ENCODE data around the gene ZNF280D.

DNA sequence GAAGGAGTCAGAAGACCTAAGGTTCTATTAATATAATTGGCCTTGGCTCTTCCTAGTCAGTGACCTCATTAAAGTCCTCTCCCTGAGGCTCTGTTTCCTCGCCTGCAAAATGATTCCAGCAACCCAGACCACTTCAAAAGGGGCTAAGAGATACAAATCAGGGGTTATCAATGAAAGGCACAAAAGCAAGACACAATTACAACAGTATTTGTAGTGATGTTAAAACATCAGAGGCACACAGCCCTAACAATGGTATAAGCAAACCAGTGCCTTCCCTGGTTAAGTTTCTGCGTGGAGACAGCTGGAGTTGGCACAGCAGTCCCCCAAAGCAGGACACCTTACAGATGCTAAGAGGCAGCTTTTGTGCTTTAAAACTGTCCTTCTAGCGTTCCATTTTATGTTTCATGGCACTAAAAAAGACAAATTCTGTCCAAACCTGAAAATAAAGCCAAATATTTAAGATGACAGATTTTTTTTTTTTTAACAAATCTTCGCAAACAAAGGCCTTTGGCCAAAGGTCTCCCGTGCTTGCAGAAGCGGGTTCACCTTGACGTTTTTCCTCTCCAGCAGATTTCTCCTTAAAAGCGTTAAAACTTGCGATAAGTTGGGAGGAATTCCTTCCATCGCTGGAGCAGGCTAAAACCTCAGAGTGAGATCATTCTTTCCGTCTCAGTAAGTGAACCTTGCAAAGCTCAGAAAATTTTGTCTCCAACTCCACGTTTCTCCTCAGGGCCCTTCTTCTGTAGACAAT is 999 bp downstream of the ZNF280D start:
- TF ChIP-seq POLR2AphosphoS5 (IDR thresholded peaks at IDR 0.05; ENCODE audit: low read depth, low read length), result no peak
- TF ChIP-seq, protein P1, sequence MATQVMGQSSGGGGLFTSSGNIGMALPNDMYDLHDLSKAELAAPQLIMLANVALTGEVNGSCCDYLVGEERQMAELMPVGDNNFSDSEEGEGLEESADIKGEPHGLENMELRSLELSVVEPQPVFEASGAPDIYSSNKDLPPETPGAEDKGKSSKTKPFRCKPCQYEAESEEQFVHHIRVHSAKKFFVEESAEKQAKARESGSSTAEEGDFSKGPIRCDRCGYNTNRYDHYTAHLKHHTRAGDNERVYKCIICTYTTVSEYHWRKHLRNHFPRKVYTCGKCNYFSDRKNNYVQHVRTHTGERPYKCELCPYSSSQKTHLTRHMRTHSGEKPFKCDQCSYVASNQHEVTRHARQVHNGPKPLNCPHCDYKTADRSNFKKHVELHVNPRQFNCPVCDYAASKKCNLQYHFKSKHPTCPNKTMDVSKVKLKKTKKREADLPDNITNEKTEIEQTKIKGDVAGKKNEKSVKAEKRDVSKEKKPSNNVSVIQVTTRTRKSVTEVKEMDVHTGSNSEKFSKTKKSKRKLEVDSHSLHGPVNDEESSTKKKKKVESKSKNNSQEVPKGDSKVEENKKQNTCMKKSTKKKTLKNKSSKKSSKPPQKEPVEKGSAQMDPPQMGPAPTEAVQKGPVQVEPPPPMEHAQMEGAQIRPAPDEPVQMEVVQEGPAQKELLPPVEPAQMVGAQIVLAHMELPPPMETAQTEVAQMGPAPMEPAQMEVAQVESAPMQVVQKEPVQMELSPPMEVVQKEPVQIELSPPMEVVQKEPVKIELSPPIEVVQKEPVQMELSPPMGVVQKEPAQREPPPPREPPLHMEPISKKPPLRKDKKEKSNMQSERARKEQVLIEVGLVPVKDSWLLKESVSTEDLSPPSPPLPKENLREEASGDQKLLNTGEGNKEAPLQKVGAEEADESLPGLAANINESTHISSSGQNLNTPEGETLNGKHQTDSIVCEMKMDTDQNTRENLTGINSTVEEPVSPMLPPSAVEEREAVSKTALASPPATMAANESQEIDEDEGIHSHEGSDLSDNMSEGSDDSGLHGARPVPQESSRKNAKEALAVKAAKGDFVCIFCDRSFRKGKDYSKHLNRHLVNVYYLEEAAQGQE (IDR thresholded peaks at IDR 0.05; ENCODE audit: insufficient read depth in 1 of 2, low read depth in 2 of 2, low read length in 1 of 2), result no peak
- TF ChIP-seq, protein P2, sequence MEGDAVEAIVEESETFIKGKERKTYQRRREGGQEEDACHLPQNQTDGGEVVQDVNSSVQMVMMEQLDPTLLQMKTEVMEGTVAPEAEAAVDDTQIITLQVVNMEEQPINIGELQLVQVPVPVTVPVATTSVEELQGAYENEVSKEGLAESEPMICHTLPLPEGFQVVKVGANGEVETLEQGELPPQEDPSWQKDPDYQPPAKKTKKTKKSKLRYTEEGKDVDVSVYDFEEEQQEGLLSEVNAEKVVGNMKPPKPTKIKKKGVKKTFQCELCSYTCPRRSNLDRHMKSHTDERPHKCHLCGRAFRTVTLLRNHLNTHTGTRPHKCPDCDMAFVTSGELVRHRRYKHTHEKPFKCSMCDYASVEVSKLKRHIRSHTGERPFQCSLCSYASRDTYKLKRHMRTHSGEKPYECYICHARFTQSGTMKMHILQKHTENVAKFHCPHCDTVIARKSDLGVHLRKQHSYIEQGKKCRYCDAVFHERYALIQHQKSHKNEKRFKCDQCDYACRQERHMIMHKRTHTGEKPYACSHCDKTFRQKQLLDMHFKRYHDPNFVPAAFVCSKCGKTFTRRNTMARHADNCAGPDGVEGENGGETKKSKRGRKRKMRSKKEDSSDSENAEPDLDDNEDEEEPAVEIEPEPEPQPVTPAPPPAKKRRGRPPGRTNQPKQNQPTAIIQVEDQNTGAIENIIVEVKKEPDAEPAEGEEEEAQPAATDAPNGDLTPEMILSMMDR (IDR thresholded peaks at IDR 0.05), result no peak

Measured in Panc1 (cell line).